Measurements from ENCODE around the gene CETN3. TPM values are rescaled to one million over a fixed set of nuclear protein-coding genes. Genes with fewer than 3 reads are reported as not detected.

The CETN3 gene
- total and polyA plus RNA-seq, 2 of the 8 experiments (the other 6 are each of a cell fraction or from before 2014, with no cell fraction given) = 4.8 to 43.8 TPM

DNA sequence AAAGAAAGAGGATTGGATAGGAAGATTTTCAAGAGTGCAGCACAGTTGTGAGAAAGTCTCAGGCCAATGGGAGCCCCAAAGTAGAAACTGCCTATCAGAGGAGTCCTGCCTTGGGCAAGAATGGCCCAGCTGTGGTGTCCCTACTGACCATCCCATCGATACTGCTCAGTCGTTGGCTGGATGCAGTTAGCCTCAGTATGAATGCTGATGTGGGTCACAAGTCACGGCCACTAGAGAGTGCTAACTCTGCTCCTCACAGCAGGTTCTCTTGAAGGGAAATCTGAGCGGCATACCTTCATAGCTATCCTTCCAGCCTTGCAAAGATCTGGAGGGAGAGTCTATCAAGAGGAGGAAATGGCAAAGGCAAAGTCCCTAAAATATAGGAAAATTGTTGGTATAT lies 11.6 kb upstream of the CETN3 start:
- Histone ChIP-seq H3K4me1 (replicated peaks in 1 of 4; ENCODE audit: control insufficient read depth in 3 of 4, insufficient read depth in 4 of 4, low read length in 3 of 4) (no peaks in the 10 kb centered on the region; a peak in 1 of 7 replicates), H3K9ac (replicated peaks in 1 of 4; ENCODE audit: extremely low read depth in 1 of 4, low read depth in 3 of 4, low read length in 3 of 4) (no peak overlapping the region), H4K5ac (ENCODE audit: insufficient read length, low read depth, low read length) (no peak overlapping the region), H3K9me3 (ENCODE audit: insufficient read depth in 2 of 2, low read depth in 1 of 2, low read length in 1 of 2) (no peaks in the 10 kb centered on the region), H2BK120ac (replicated peaks; ENCODE audit: low read depth, low read length) (no peak overlapping the region), H4K8ac (ENCODE audit: extremely low read depth, insufficient read depth, low read length) (no peak overlapping the region), H3K23me2 (ENCODE audit: low read depth, low read length) (no peaks in the 10 kb centered on the region), H3K14ac (ENCODE audit: insufficient read length) (no peak overlapping the region), H3K56ac (replicated peaks; ENCODE audit: insufficient read length, low read depth, low read length) (no peak overlapping the region), H2AFZ (ENCODE audit: low read length) (peak overlapping the region; percentile 70), H4K20me1 (replicated peaks in 1 of 2; ENCODE audit: control insufficient read depth in 1 of 2, insufficient read depth in 2 of 2, low read length in 2 of 2) (no peaks in the 10 kb centered on the region), H3K27ac (ENCODE audit: low read depth, low read length) (no peak overlapping the region), H3K4me3 (ENCODE audit: extremely low read depth in 1 of 4, insufficient read depth in 2 of 4, low read depth in 3 of 4, low read length in 4 of 4) (no peak overlapping the region), H2AK5ac (ENCODE audit: low read depth, low read length) (no peak overlapping the region), H3K23ac (ENCODE audit: insufficient read length) (no peak overlapping the region), H3K36me3 (ENCODE audit: control insufficient read depth in 2 of 4, insufficient read depth in 4 of 4, low read length in 3 of 4) (no peaks in the 10 kb centered on the region), H2BK15ac (ENCODE audit: low read length) (no peak overlapping the region), H3K18ac (ENCODE audit: extremely low read depth, low read length) (no peak overlapping the region), H2BK5ac (ENCODE audit: low read depth, low read length) (no peak overlapping the region), H2BK20ac (ENCODE audit: low read length) (no peak overlapping the region), H3K27me3 (replicated peaks in 1 of 4; ENCODE audit: control insufficient read depth in 3 of 4, extremely low read depth in 1 of 4, insufficient read depth in 3 of 4, low read length in 3 of 4) (no peaks in the 10 kb centered on the region), H4K91ac (replicated peaks; ENCODE audit: insufficient read length, low read length) (no peak overlapping the region), H2BK12ac (ENCODE audit: low read depth, low read length) (no peak overlapping the region), H3K79me1 (ENCODE audit: low read depth, low read length) (no peaks in the 10 kb centered on the region), H3K4me2 (ENCODE audit: insufficient read depth in 1 of 2, low read depth in 2 of 2, low read length in 2 of 2) (no peak overlapping the region), H3K79me2 (ENCODE audit: control insufficient read depth in 1 of 2, insufficient read depth in 2 of 2, low read length in 2 of 2) (no peaks in the 10 kb centered on the region), H3K4ac (replicated peaks; ENCODE audit: insufficient read length, low read depth, low read length) (no peak overlapping the region)
- WGBS, 2 experiments (ENCODE audit: extremely low coverage in 1 of 2, insufficient coverage in 1 of 2, insufficient read length in 1 of 2, insufficient replicate concordance in 2 of 2, low coverage in 1 of 2, low lambda C conversion rate in 2 of 2, missing lambda C conversion rate in 1 of 2) = 43% methylated on average over 4 of the region's 4 CpGs; no CpG with 5 or more reads in 1 of the 2 experiments
- POLR2A ChIA-PET (ENCODE audit: partially characterized antibody) = interaction anchor here (2.5 kb wide), 1 partner anchor 11 kb away, joined by 17 read pairs; the partner anchor contains the start of gene CETN3
- CTCF ChIA-PET (ENCODE audit: partially characterized antibody) = interaction anchor here (0.7 to 2.8 kb wide), 13 partner anchors 8 to 362 kb away, joined by 3 to 16 read pairs (median 3); partner anchors contain the start of genes CETN3 and LYSMD3
- DNase-seq (ENCODE audit: low read depth in 1 of 2, low spot score in 2 of 2) (no peak), FAIRE-seq (peak; percentile 85)
- TF ChIP-seq RAD21 (IDR thresholded peaks at IDR 0.05 in 1 of 2, conservative IDR thresholded peaks at IDR 0.05 in 1 of 2; ENCODE audit: low read depth in 2 of 2, low read length in 2 of 2) (peak; percentile 37 to 54), EP300 (IDR thresholded peaks at IDR 0.05; ENCODE audit: borderline replicate concordance in 1 of 2, low read depth in 2 of 2, low read length in 2 of 2) (no peak), HDAC6 (IDR thresholded peaks at IDR 0.05; ENCODE audit: low read depth, low read length) (no peak), RXRA (IDR thresholded peaks at IDR 0.05; ENCODE audit: insufficient read depth, low read depth, low read length) (no peak), RNF2 (IDR thresholded peaks at IDR 0.05; ENCODE audit: borderline replicate concordance, low read depth, low read length, missing control alignments, poor library complexity, severe bottlenecking) (no peak), CEBPB (IDR thresholded peaks at IDR 0.05; ENCODE audit: low read depth, low read length) (no peak), CREB1 (IDR thresholded peaks at IDR 0.05) (no peak)
- TF ChIP-seq, protein P1, sequence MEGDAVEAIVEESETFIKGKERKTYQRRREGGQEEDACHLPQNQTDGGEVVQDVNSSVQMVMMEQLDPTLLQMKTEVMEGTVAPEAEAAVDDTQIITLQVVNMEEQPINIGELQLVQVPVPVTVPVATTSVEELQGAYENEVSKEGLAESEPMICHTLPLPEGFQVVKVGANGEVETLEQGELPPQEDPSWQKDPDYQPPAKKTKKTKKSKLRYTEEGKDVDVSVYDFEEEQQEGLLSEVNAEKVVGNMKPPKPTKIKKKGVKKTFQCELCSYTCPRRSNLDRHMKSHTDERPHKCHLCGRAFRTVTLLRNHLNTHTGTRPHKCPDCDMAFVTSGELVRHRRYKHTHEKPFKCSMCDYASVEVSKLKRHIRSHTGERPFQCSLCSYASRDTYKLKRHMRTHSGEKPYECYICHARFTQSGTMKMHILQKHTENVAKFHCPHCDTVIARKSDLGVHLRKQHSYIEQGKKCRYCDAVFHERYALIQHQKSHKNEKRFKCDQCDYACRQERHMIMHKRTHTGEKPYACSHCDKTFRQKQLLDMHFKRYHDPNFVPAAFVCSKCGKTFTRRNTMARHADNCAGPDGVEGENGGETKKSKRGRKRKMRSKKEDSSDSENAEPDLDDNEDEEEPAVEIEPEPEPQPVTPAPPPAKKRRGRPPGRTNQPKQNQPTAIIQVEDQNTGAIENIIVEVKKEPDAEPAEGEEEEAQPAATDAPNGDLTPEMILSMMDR (IDR thresholded peaks at IDR 0.05; ENCODE audit: control extremely low read depth in 1 of 3, insufficient read depth in 1 of 3, low read depth in 1 of 3, low read length in 3 of 3) = peak; percentile 40 to 67 (median 41)

All from H1 (cell line).